GM12878 (cell line): ENCODE results near the gene ETS1.

ENCODE experiments used
- CEBPB ChIP-seq, 2 experiments: fragments of 150-350 bp in 1 of 2; IDR thresholded peaks; 2 replicates each; pipeline ENCODE4 v1.6.1; 2012 to 2014; ENCODE audit warnings: low read depth in 2 of 2, low read length in 2 of 2, borderline replicate concordance in 1 of 2, inconsistent platforms in 1 of 2
- EZH2 ChIP-seq: IDR thresholded peaks from 2 replicates; pipeline ENCODE4 v1.6.1; 2012; ENCODE audit warnings: low read depth, mild to moderate bottlenecking, control low read depth, inconsistent platforms, low read length, borderline replicate concordance; ENCODE audit not compliant: control insufficient read depth
- JUNB ChIP-seq: IDR thresholded peaks from 2 replicates; pipeline ENCODE4 v1.6.1; 2016; ENCODE audit warnings: antibody characterized with exemption, mild to moderate bottlenecking
- RAD21 ChIP-seq: IDR thresholded peaks from 2 replicates; pipeline ENCODE4 v1.6.1; 2011; ENCODE audit warnings: mild to moderate bottlenecking, low read depth, low read length, moderate library complexity; ENCODE audit not compliant: insufficient read depth
- TF ChIP-seq, protein P1 (sequence below), 3 experiments: IDR thresholded peaks in 2 of 3; conservative IDR thresholded peaks in 1 of 3; 2 replicates each; pipeline ENCODE4 v1.5.1; 2011; ENCODE audit warnings: low read depth in 3 of 3, low read length in 3 of 3, mild to moderate bottlenecking in 3 of 3, control low read depth in 2 of 3, moderate library complexity in 2 of 3, inconsistent platforms in 1 of 3, mixed read lengths in 1 of 3; ENCODE audit not compliant: control insufficient read depth in 2 of 3, insufficient read depth in 1 of 3; ENCODE audit errors: extremely low read depth in 1 of 3

GRCh38 chr11:128499613-128500253 lies 87.6 kb downstream of the ETS1 start:
- TF ChIP-seq CEBPB (IDR thresholded peaks at IDR 0.05; ENCODE audit: borderline replicate concordance in 1 of 2, low read depth in 2 of 2, low read length in 2 of 2) (no peak), EZH2 (no peak), JUNB (no peak), RAD21 (no peak)
- TF ChIP-seq, protein P1, sequence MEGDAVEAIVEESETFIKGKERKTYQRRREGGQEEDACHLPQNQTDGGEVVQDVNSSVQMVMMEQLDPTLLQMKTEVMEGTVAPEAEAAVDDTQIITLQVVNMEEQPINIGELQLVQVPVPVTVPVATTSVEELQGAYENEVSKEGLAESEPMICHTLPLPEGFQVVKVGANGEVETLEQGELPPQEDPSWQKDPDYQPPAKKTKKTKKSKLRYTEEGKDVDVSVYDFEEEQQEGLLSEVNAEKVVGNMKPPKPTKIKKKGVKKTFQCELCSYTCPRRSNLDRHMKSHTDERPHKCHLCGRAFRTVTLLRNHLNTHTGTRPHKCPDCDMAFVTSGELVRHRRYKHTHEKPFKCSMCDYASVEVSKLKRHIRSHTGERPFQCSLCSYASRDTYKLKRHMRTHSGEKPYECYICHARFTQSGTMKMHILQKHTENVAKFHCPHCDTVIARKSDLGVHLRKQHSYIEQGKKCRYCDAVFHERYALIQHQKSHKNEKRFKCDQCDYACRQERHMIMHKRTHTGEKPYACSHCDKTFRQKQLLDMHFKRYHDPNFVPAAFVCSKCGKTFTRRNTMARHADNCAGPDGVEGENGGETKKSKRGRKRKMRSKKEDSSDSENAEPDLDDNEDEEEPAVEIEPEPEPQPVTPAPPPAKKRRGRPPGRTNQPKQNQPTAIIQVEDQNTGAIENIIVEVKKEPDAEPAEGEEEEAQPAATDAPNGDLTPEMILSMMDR (IDR thresholded peaks at IDR 0.05 in 2 of 3, conservative IDR thresholded peaks at IDR 0.05 in 1 of 3; ENCODE audit: control insufficient read depth in 2 of 3, extremely low read depth in 1 of 3, insufficient read depth in 1 of 3, low read depth in 3 of 3, low read length in 3 of 3) = no peak
